ENCODE measurements around the gene SLC31A2.

DNA sequence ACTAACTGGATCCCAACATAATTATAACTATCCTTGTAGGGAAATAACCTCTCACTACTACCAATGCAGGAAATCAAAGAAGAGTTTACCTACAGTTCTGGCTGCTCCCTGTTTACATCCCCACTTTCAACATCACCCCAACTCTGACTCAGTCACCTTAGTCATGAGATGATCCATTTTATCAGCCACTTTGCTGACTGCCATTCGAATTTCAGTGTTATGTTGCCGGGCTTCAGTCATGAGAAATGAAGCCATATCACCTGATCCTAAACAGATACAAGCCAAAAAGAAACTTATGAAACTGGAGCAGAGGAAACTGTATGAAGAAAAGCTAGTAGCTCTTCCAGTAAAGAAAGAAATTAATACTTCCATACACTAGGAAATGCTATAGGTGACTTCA is 33.7 kb downstream of the SLC31A2 start:
- TF ChIP-seq RXRA (IDR thresholded peaks at IDR 0.05): no peak
- TF ChIP-seq, protein P1, sequence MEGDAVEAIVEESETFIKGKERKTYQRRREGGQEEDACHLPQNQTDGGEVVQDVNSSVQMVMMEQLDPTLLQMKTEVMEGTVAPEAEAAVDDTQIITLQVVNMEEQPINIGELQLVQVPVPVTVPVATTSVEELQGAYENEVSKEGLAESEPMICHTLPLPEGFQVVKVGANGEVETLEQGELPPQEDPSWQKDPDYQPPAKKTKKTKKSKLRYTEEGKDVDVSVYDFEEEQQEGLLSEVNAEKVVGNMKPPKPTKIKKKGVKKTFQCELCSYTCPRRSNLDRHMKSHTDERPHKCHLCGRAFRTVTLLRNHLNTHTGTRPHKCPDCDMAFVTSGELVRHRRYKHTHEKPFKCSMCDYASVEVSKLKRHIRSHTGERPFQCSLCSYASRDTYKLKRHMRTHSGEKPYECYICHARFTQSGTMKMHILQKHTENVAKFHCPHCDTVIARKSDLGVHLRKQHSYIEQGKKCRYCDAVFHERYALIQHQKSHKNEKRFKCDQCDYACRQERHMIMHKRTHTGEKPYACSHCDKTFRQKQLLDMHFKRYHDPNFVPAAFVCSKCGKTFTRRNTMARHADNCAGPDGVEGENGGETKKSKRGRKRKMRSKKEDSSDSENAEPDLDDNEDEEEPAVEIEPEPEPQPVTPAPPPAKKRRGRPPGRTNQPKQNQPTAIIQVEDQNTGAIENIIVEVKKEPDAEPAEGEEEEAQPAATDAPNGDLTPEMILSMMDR (IDR thresholded peaks at IDR 0.05; ENCODE audit: low read depth, low read length, missing input control): no peak
- no peak for TF ChIP-seq GABPA (IDR thresholded peaks at IDR 0.05 in 1 of 2, conservative IDR thresholded peaks at IDR 0.05 in 1 of 2)
- TF ChIP-seq, protein P2, sequence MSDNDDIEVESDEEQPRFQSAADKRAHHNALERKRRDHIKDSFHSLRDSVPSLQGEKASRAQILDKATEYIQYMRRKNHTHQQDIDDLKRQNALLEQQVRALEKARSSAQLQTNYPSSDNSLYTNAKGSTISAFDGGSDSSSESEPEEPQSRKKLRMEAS (IDR thresholded peaks at IDR 0.05): no peak
- TF ChIP-seq RAD21 (IDR thresholded peaks at IDR 0.05): no peak
- TF ChIP-seq YY1 (IDR thresholded peaks at IDR 0.05): no peak
- no peak for TF ChIP-seq HNF4A (conservative IDR thresholded peaks at IDR 0.05)
- no peak for TF ChIP-seq JUND (IDR thresholded peaks at IDR 0.05)
- no peak for TF ChIP-seq TAF1 (conservative IDR thresholded peaks at IDR 0.05)
- TF ChIP-seq, protein P3, sequence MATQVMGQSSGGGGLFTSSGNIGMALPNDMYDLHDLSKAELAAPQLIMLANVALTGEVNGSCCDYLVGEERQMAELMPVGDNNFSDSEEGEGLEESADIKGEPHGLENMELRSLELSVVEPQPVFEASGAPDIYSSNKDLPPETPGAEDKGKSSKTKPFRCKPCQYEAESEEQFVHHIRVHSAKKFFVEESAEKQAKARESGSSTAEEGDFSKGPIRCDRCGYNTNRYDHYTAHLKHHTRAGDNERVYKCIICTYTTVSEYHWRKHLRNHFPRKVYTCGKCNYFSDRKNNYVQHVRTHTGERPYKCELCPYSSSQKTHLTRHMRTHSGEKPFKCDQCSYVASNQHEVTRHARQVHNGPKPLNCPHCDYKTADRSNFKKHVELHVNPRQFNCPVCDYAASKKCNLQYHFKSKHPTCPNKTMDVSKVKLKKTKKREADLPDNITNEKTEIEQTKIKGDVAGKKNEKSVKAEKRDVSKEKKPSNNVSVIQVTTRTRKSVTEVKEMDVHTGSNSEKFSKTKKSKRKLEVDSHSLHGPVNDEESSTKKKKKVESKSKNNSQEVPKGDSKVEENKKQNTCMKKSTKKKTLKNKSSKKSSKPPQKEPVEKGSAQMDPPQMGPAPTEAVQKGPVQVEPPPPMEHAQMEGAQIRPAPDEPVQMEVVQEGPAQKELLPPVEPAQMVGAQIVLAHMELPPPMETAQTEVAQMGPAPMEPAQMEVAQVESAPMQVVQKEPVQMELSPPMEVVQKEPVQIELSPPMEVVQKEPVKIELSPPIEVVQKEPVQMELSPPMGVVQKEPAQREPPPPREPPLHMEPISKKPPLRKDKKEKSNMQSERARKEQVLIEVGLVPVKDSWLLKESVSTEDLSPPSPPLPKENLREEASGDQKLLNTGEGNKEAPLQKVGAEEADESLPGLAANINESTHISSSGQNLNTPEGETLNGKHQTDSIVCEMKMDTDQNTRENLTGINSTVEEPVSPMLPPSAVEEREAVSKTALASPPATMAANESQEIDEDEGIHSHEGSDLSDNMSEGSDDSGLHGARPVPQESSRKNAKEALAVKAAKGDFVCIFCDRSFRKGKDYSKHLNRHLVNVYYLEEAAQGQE (IDR thresholded peaks at IDR 0.05): no peak
